Activated naive CD8-positive, alpha-beta T cell treated with anti-CD3 and anti-CD28 coated beads, Interleukin-2, amount 50 U/mL, for 16 hours (primary cell): ENCODE measurements around the gene UNC5B.

Source experiments
- DNase-seq: peaks from one replicate; pipeline ENCODE4 v3.0.0-alpha.2; 2020; ENCODE audit warnings: low read depth, low spot score

Gene UNC5B

GRCh38 chr10:71319042-71319799 lies 106.9 kb downstream of the UNC5B start, which contains the start of gene SLC29A3:
TSS of gene SLC29A3 (plus strand) at chr10:71319259. CDS start at chr10:71319310, 51 bp downstream.
- peak; percentile 72 for DNase-seq

- DNase-seq = no peak
Measured at GRCh38 chr10:71319800-71320392, 107.5 kb downstream of the UNC5B start.

GRCh38 chr10:71320592-71320991 lies 108.2 kb downstream of the UNC5B start:
- DNase-seq = no peak

- no peak for DNase-seq
Measured at GRCh38 chr10:71321386-71321785, 109.0 kb downstream of the UNC5B start.

- no peak for DNase-seq
Measured at GRCh38 chr10:71323407-71323806, 111.0 kb downstream of the UNC5B start.

GRCh38 chr10:71324743-71325142 lies 112.4 kb downstream of the UNC5B start:
- no peak for DNase-seq

- no peak for DNase-seq
Measured at GRCh38 chr10:71325267-71325666, 112.9 kb downstream of the UNC5B start.

GRCh38 chr10:71326464-71326881 lies 114.1 kb downstream of the UNC5B start:
- DNase-seq = no peak

GRCh38 chr10:71330789-71331404 lies 118.5 kb downstream of the UNC5B start:
- DNase-seq = no peak

- DNase-seq = no peak
Measured at GRCh38 chr10:71331736-71332135, 119.4 kb downstream of the UNC5B start.

GRCh38 chr10:71332466-71332865 lies 120.1 kb downstream of the UNC5B start:
- DNase-seq = no peak

GRCh38 chr10:71333129-71333887 lies 120.9 kb downstream of the UNC5B start:
- DNase-seq = no peak

GRCh38 chr10:71334221-71334791 lies 121.9 kb downstream of the UNC5B start:
- DNase-seq = no peak

GRCh38 chr10:71335173-71335708 lies 122.9 kb downstream of the UNC5B start:
- DNase-seq = no peak

GRCh38 chr10:71336632-71337031 lies 124.3 kb downstream of the UNC5B start:
- no peak for DNase-seq

- no peak for DNase-seq
Measured at GRCh38 chr10:71337219-71337701, 124.9 kb downstream of the UNC5B start.

GRCh38 chr10:71338728-71339495 lies 126.5 kb downstream of the UNC5B start:
- no peak for DNase-seq

GRCh38 chr10:71339796-71340589 lies 127.6 kb downstream of the UNC5B start:
- DNase-seq = no peak

GRCh38 chr10:71342573-71343391 lies 130.4 kb downstream of the UNC5B start:
- no peak for DNase-seq
